ENCODE data around the gene IGHMBP2. TPM values are rescaled to one million over a fixed set of nuclear protein-coding genes. Genes with fewer than 3 reads are reported as not detected.

Gene IGHMBP2
- total RNA-seq, 1 experiment from 2014 or later = 24.0 TPM

DNA sequence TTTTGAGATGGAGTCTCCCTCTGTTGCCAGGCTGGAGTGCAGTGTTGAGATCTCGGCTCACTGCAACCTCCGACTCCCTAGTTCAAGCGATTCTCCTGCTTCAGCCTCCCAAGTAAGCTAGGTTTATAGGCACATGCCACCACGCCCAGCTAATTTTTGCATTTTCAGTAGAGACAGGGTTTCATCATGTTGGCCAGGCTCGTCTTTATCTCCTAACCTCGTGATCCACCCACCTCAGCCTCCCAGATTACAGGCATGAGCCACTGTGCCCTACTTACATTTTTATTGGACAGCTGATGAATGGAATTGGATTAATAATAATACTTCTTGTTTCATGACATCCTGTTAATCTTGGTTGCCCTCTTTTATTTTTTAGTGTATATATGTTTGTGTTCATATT, 80.1 kb downstream of the IGHMBP2 start:
- Histone ChIP-seq H3T11ph (ENCODE audit: low read length) (no peak overlapping the region), H4K8ac (replicated peaks; ENCODE audit: insufficient read length, low read depth, low read length) (no peak overlapping the region), H3K9me3 (ENCODE audit: control insufficient read depth, low read depth, low read length) (no peaks in the 10 kb centered on the region), H2AFZ (ENCODE audit: low read length) (no peak overlapping the region), H3K23me2 (ENCODE audit: insufficient read length, low read depth, low read length, poor library complexity, severe bottlenecking) (no peaks in the 10 kb centered on the region), H2BK20ac (ENCODE audit: low read depth, low read length, poor library complexity, severe bottlenecking) (no peak overlapping the region), H2BK5ac (ENCODE audit: insufficient read length, low read length) (no peak overlapping the region), H3K9ac (ENCODE audit: extremely low read depth, insufficient read length, low read length) (no peak overlapping the region), H2BK15ac (ENCODE audit: low read depth, low read length) (no peak overlapping the region), H3K56ac (ENCODE audit: insufficient read length, low read depth, low read length) (no peak overlapping the region), H2AK5ac (ENCODE audit: insufficient read length, low read length) (no peak overlapping the region), H2BK120ac (ENCODE audit: low read depth, low read length, poor library complexity, severe bottlenecking) (no peak overlapping the region), H3K79me1 (ENCODE audit: insufficient read depth, low read depth, low read length, poor library complexity, severe bottlenecking) (no peaks in the 10 kb centered on the region), H3K23ac (ENCODE audit: insufficient read length, low read depth, low read length) (no peak overlapping the region), H4K20me1 (ENCODE audit: control insufficient read depth, insufficient read depth, insufficient read length) (no peaks in the 10 kb centered on the region), H4K5ac (ENCODE audit: insufficient read length, low read depth, low read length) (no peak overlapping the region), H3K4me1 (ENCODE audit: insufficient read depth, low read length) (no peaks in the 10 kb centered on the region), H3K18ac (ENCODE audit: insufficient read length, low read depth, low read length) (no peak overlapping the region), H3K27ac (ENCODE audit: insufficient read length, low read depth, low read length) (no peak overlapping the region), H2BK12ac (ENCODE audit: insufficient read length, low read depth, low read length) (no peak overlapping the region), H3K4ac (ENCODE audit: low read depth, low read length) (no peak overlapping the region), H3K27me3 (ENCODE audit: insufficient read depth, low read length) (no peaks in the 10 kb centered on the region), H4K91ac (ENCODE audit: insufficient read length, low read depth, low read length) (no peak overlapping the region), H3K14ac (ENCODE audit: insufficient read depth, low read length) (no peak overlapping the region), H3K79me2 (ENCODE audit: insufficient read depth, low read length) (no peaks in the 10 kb centered on the region), H3K4me2 (ENCODE audit: insufficient read depth, insufficient read length, low read length) (no peak overlapping the region)
- Mint-ChIP-seq H3K36me3 (ENCODE audit: insufficient read depth in 1 of 3, low read depth in 3 of 3) (no peaks in the 10 kb centered on the region), H3K4me3 (no peak overlapping the region), H3K27me3 (ENCODE audit: low read depth) (peaks cover 2% of the 10 kb centered on the region; the same call in 1 of the 2 replicates), H3K4me1 (peaks cover 7 to 13% of the 10 kb centered on the region in 2 experiments), H3K27ac (no peak overlapping the region; a peak in 1 of 7 replicates), H3K9me3 (peaks cover 9 to 12% of the 10 kb centered on the region in 2 experiments)
- TF ChIP-seq, protein P1, sequence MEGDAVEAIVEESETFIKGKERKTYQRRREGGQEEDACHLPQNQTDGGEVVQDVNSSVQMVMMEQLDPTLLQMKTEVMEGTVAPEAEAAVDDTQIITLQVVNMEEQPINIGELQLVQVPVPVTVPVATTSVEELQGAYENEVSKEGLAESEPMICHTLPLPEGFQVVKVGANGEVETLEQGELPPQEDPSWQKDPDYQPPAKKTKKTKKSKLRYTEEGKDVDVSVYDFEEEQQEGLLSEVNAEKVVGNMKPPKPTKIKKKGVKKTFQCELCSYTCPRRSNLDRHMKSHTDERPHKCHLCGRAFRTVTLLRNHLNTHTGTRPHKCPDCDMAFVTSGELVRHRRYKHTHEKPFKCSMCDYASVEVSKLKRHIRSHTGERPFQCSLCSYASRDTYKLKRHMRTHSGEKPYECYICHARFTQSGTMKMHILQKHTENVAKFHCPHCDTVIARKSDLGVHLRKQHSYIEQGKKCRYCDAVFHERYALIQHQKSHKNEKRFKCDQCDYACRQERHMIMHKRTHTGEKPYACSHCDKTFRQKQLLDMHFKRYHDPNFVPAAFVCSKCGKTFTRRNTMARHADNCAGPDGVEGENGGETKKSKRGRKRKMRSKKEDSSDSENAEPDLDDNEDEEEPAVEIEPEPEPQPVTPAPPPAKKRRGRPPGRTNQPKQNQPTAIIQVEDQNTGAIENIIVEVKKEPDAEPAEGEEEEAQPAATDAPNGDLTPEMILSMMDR (conservative IDR thresholded peaks at IDR 0.05) = no peak
- no CpG with 5 or more reads among the region's 6 CpGs for WGBS (ENCODE audit: extremely low coverage, insufficient read length, low lambda C conversion rate)
- DNase-seq = no peak
